Fibroblast of skin of scalp (primary cell): Measurements from ENCODE around the gene ZFP36.

Source experiments
- DNase-seq: peaks from one replicate; pipeline ENCODE4 v3.0.0-alpha.2; 2013

The ZFP36 gene

DNA sequence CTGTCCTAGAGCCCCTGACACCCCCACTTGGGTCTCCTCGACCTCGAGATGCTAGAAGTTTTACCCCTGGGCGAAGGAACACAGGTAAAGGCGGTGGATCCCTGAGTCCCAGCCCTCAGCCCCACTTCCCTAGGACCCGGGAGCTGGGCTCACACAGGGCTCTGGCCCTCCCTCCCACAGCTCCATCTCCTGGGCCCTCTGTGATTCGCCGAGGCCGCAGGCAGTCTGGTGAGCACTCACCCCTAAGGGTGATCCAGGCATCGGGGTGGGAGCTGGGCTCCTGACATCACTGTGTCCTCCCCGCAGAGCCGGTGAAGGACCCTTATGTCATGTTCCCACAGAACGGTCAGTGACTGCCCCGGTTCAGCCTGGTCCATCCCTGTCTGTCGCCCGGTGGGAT lies 14.1 kb downstream of the ZFP36 start:
- no peak for DNase-seq

DNA sequence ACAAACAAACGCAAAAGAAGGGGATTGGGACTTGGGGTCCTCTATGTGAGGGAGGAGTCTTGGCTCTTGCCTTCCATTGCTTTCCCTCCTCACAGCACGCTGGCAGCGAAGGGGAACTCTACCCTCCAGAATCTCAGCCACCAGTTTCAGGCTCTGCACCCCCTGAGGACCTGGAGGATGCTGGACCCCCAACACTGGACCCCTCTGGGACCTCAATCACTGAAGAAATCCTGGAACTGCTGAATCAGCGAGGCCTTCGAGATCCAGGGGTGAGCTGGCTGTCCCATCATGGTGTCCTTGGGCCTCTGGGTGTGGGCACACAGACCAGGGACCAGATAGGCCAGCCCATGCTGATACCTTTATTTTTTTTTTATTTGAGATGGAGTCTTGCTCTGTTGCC lies 15.4 kb downstream of the ZFP36 start:
- no peak for DNase-seq

GRCh38 chr19:39423258-39424086 lies 16.8 kb downstream of the ZFP36 start:
- DNase-seq: no peak

DNA sequence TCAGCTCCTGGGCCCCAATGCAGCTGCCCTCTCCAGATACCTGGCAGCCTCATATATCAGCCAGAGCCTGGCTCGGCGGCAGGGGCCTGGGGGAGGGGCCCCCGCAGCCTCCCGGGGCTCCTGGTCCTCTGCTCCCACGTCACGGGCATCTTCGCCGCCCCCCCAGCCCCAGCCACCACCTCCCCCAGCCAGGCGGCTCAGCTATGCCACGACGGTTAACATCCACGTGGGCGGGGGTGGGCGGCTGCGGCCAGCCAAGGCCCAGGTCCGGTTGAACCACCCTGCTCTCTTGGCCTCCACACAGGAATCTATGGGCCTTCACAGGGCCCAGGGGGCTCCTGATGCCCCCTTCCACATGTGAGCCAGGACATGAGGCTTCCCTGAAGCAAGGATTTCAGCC lies 18.3 kb downstream of the ZFP36 start:
- DNase-seq: no peak

DNA sequence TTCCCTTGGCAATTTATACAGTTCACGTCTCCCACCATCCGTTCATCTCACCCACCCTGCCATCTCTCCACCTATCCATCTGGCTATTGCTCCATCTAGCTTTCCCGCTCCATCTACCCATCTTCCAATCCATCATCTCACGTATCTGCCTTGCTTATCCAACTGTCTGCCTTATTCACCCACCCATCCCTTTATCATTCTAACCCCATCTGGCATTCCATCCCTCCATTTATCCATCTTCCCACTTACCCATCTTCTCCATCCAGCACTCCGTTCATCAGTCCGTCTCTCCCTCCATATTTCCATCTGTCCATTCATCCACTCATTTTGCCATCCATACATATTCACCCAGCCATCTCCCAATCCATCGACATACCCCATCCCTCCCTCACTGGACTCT lies 19.1 kb downstream of the ZFP36 start:
- no peak for DNase-seq

GRCh38 chr19:39426170-39426569 lies 19.5 kb downstream of the ZFP36 start:
- DNase-seq: no peak

GRCh38 chr19:39427707-39428106 lies 21.1 kb downstream of the ZFP36 start:
- DNase-seq: no peak

DNA sequence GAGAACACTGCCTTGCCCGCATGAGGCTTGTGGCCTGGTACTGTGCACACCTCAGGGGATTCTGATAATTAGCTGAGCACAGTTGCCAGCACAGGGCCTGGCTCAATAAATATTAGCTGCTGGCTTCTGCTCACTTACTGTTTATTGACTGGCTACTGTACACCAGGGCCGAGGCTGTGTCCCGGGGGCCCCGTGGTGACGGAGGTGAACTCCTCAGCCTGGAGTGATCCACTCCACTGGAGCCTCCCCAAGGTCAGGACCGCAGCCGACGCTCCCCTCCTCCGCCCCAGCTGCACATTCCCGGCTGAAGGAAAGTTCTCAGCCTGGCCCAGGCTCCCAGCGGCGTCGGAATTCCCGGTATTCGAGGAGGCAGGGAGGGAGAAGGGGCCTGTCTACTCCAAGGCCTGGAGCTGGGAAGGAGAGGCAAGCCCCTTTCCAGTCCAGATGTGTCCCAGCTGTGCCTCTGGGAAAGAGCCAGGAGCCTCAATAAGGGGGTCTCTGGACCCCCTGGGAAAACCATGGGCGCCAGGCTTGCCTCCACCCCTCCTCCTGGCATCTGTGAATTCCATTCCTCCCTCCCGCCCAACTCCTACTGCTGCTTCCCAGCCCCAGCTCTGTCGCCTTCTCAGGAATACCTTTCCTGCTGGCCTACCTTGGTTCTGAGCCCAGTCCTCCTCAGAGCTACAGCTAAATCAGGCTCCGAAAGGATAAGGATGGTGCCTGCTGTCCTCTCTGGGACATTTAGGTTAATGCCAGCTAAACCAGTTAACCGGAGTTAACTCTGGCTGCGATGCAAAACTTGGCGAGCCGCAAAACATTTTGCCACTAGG lies 21.9 kb downstream of the ZFP36 start:
- peak; percentile 96 for DNase-seq

GRCh38 chr19:39430675-39431593 lies 24.3 kb downstream of the ZFP36 start:
- no peak for DNase-seq

GRCh38 chr19:39432677-39433025 lies 26.0 kb downstream of the ZFP36 start:
- DNase-seq: no peak

DNA sequence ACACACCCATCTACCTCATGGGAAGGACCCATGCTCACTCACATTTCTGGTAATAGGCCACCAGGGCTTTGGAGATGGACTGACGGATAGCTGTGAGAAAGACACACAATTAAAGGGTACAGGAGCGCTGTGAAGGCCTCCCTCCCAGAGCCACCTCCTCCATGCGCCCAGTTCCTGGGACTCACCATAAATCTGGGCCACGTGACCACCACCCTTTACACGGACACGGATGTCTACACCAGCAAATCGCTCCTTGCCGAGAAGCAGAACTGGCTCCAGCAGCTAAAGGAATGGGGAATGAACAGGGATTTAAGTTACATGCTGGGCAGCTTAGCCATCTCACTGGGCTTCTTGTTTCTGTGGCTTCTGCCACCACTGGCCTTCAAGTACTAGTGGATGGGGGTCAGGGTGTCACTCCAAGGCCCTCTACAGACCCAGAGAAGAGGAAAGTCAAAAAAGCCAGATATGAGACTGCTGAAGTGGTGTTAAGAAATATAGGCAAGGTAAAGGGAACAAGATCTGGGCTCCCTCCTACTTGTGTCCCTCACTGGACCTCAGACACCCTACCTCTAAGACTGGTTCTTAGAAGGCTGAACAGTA lies 26.9 kb downstream of the ZFP36 start:
- no peak for DNase-seq

- no peak for DNase-seq
Measured at GRCh38 chr19:39434123-39435076, 27.8 kb downstream of the ZFP36 start.

DNA sequence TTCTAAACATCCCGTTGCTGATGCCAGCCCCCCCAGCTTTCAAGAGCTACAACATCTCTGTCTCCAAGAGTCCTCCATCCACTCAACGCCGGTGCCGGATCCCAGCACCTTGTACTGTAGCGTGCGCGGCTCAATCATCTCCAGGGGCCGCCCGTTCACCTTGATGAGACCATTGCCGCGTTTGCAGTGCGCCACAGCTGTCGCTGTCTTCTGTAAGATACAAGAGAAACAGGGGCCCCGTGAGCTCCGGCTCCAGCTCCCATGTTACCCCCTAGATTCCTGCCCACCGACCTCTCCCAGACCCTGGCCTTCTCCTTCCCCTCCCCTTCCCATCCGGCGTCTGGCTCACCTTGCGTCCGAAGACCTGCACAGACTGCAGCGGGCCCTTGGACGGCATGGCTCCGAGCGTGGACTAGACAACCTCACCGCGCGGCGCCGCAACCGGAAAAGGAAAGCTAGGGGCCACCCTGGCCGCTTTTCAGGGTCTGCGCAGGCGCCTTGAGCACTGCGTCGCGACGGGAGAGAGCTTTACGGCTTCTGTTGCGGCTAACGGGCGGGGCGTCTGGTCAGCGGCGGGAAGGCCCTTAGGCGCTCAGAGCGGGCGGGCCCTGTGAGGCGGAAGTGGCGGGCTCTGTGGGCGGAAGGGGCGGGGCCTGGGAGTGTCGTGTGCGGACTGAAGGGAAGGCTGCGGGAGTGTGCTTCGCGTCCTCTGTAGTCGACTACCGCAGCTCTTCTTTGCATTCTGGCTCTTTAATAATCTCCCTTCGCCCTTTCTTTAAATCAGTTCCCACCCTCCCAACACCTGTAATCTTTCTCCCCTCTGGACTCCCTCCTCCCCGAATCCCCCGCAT lies 29.1 kb downstream of the ZFP36 start, which contains the start of gene RPS16:
RPS16 (minus strand) TSS at position 451 of the 851 bp plus-strand sequence; CDS start at position 397, 54 bp downstream.
- DNase-seq: peak; percentile 98

DNA sequence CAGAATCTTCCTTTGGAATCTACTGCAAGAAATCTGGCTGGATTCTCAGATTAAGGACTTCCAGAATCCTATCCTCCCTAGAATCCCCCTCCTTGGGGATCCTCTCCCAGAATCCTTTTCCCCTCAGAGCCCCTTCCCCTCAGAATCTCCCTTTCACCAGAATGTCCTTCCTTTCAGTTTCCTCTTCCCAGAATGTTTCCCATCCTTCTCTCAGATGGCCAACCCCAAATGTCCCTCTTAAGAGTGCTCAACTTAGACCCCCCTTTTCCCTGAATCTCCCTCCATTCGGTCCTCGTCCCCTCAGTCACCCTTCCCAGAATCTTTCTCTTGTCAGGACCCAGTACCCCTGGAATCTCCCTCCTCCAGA lies 29.7 kb downstream of the ZFP36 start:
- no peak for DNase-seq

- peak; percentile 17 for DNase-seq
Measured at GRCh38 chr19:39438270-39438934, 31.8 kb downstream of the ZFP36 start.

- peak; percentile 17 for DNase-seq
Measured at GRCh38 chr19:39444598-39445195, 38.0 kb downstream of the ZFP36 start.

DNA sequence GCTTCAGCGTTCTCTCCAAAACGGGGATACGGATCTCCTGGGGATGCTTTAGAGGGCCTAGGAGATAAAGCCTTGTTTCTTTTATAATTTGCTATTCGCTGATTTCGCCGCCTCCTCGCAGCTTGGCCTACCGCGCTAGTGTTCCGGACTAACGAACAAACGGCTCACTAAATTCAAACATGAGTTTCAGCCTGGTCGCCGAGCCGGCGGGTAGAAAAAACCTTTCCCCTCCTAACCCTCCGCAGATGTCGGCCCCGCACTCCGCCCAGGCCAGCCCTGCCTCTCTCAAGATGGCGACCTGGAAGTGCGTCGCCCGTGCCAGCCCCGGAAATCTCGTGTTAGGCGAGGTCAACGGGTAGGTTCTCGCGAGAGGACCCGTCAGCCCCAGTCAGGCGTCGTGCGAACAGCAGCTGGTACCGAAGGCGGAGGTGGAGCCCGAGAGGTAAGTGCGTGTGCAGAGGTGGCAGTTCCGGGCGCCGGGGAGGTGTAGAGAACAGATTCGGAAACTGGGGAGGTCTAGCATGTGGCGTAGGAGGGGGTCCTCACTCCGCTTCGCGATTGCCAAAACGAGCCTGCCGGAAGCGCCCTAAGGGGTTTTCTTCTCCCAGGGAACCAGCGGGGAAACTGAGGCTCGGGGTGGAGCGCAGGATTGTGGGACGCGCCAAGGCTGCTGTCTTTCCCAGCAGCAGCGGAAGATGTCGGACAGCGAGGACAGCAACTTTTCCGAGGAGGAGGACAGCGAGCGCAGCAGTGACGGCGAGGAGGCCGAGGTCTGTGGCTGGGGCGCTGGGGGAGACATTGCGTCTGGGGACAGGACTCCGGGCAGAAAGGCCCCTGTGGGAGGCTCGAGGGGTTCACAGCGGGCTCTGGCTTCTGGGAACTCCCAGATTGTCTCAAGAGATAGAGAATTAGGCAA lies 38.8 kb downstream of the ZFP36 start, which contains the start of gene SUPT5H:
SUPT5H (plus strand) TSS at position 387 of the 916 bp plus-strand sequence; CDS start at position 696, 309 bp downstream.
- DNase-seq: peak; percentile 96
